Stimulated activated CD4-positive, alpha-beta T cell treated with anti-CD3 and anti-CD28 coated beads, Interleukin-2, amount 100 ng/mL, for 24 hours (primary cell): ENCODE measurements around the gene PPP1R12C.

ENCODE experiments used
- DNase-seq, 2 donors: peaks; one replicate each; pipeline ENCODE4 v3.0.0-alpha.2; 2020

Gene PPP1R12C

GRCh38 chr19:55041627-55042343 is 75.7 kb downstream of the PPP1R12C start:
- peak; percentile 30 to 36 for DNase-seq

- no peak for DNase-seq
Observed at GRCh38 chr19:55041244-55041626, 76.2 kb downstream of the PPP1R12C start.
